ENCODE measurements around the gene PRSS38. TPM values are rescaled to one million over a fixed set of nuclear protein-coding genes. Genes with fewer than 3 reads are reported as not detected.

Gene PRSS38
- total and polyA plus RNA-seq, 12 donors = not detected

DNA sequence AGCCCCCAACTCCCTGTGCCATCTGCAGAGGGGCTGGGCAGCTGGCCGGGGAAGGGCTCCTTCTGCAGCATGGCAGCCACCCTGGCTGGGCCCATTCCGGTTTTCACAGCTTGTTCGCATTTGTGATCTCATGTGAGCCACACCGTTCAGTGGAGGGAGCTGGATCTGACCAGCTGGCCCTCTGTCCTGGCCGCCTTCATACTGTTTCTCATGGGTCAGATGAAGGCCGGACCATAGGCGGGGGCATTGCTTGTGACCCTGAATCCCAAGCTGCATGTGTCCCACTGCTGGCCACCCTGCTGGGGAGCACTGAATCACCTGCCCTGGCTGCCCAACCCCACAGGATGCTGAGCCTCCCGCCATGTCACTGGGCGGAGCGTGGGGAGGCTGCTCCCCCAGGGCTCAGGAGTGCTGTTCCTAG is 36.4 kb upstream of the PRSS38 start:
- H3K36me3 ChIP-seq = peaks cover 0 to 48% (median 0%) of the 10 kb centered on the region in 9 donors
- ATAC-seq (no peak), DNase-seq (no peak)
- H3K27me3 ChIP-seq = no peaks in the 10 kb centered on the region
- H3K4me1 ChIP-seq = peaks cover 0 to 15% (median 8%) of the 10 kb centered on the region in 9 donors
- no peaks in the 10 kb centered on the region for H3K9me3 ChIP-seq
- no peak overlapping the region for H3K4me3 ChIP-seq
- intact Hi-C loops (cut with DNase I) = loop anchor here in 1 of 10 donors (5.0 kb wide), 1 partner anchor 168 kb away; the partner anchor contains the start of gene WNT9A
- no peak for TF ChIP-seq CTCF (IDR thresholded peaks at IDR 0.05)
- no peak overlapping the region for H3K27ac ChIP-seq
- 96% methylated on average over 10 of the region's 10 CpGs for WGBS, 2 donors

GRCh38 chr1:227779685-227780084 is 35.8 kb upstream of the PRSS38 start:
- peaks cover 0 to 48% (median 0%) of the 10 kb centered on the region in 9 donors for H3K36me3 ChIP-seq
- no peak for TF ChIP-seq CTCF (IDR thresholded peaks at IDR 0.05)
- no peak for ATAC-seq

GRCh38 chr1:227780101-227781044 is 35.1 kb upstream of the PRSS38 start:
- no peaks in the 10 kb centered on the region for H3K9me3 ChIP-seq
- no peaks in the 10 kb centered on the region for H3K27me3 ChIP-seq
- ATAC-seq (peak in 7 of 8 donors; percentile 23 to 73 (median 55)), DNase-seq (peak in 1 of 2 donors; percentile 16)
- no peak overlapping the region for H3K4me3 ChIP-seq
- H3K27ac ChIP-seq = no peak overlapping the region
- WGBS, 2 donors = 87 to 90% methylated on average over 23 of the region's 23 CpGs
- peaks cover 0 to 11% (median 3%) of the 10 kb centered on the region in 9 donors for H3K4me1 ChIP-seq
- intact Hi-C loops (cut with DNase I) = loop anchor here in 1 of 10 donors (10.0 kb wide), 1 partner anchor 104 kb away; no protein-coding TSS in a partner anchor
- peaks cover 0 to 46% (median 0%) of the 10 kb centered on the region in 9 donors for H3K36me3 ChIP-seq
- no peak for TF ChIP-seq CTCF (IDR thresholded peaks at IDR 0.05)

More at GRCh38 chr1:227779685-227780084, 35.8 kb upstream of the PRSS38 start:
- Histone ChIP-seq H3K9me3 (no peaks in the 10 kb centered on the region), H3K27me3 (no peaks in the 10 kb centered on the region), H3K4me1 (peaks cover 0 to 11% (median 8%) of the 10 kb centered on the region in 9 donors), H3K4me3 (no peak overlapping the region), H3K27ac (no peak overlapping the region)
- 90 to 92% methylated on average over 7 of the region's 7 CpGs for WGBS, 2 donors
- intact Hi-C loops (cut with DNase I) = loop anchor here in 1 of 10 donors (5.0 to 10.0 kb wide), 2 partner anchors 105 to 168 kb away; partner anchors contain the start of gene WNT9A
- peak in 1 of 2 donors; percentile 1 for DNase-seq

- peaks cover 0 to 36% (median 0%) of the 10 kb centered on the region in 9 donors for H3K36me3 ChIP-seq
- intact Hi-C loops (cut with DNase I) = loop anchor here in 1 of 10 donors (10.0 kb wide), 1 partner anchor 103 kb away; no protein-coding TSS in a partner anchor
- peaks cover 2 to 18% (median 7%) of the 10 kb centered on the region in 9 donors for H3K4me1 ChIP-seq
- H3K27ac ChIP-seq = no peak overlapping the region
- H3K9me3 ChIP-seq = no peaks in the 10 kb centered on the region
- TF ChIP-seq CTCF (IDR thresholded peaks at IDR 0.05) = no peak
- H3K4me3 ChIP-seq = no peak overlapping the region
- DNase-seq (peak in 1 of 2 donors; percentile 2), ATAC-seq (peak in 1 of 8 donors; percentile 21)
- peaks cover 0 to 10% (median 0%) of the 10 kb centered on the region in 7 donors for H3K27me3 ChIP-seq
- 95 to 97% methylated on average over 15 of the region's 15 CpGs for WGBS, 2 donors
Measured at GRCh38 chr1:227781314-227781930, 34.1 kb upstream of the PRSS38 start.

Data from heart right ventricle (tissue), 16 donors.